Natural killer cell (primary cell): Measurements from ENCODE around the gene ARF3. TPM values are rescaled to one million over a fixed set of nuclear protein-coding genes. Genes with fewer than 3 reads are reported as not detected.

ENCODE experiments used
- ATAC-seq, 3 donors: fragments of 150-1000 bp in 2 of 3; fragments of 200-7000 bp in 1 of 3; cut with Tn5 transposase; 1 replicate in 1 of 3; 2 replicates in 2 of 3; pipeline ENCODE4 v1.10.0; 2021; ENCODE audit warnings: mild to moderate bottlenecking in 2 of 3, moderate library complexity in 2 of 3
- DNase-seq, 2 donors: peaks; one replicate each; pipeline versions ENCODE4 v3.0.0 to v3.0.0-alpha.2; 2013 to 2021; ENCODE audit warnings: mixed read lengths in 1 of 2
- H3K27ac ChIP-seq: one replicate; pipeline ENCODE4 v1.5.1; 2013; ENCODE audit warnings: mild to moderate bottlenecking, low read length
- H3K27me3 ChIP-seq: one replicate; pipeline ENCODE4 v1.6.1; 2013; ENCODE audit warnings: low read length; ENCODE audit not compliant: control insufficient read depth, insufficient read depth
- H3K36me3 ChIP-seq: one replicate; pipeline ENCODE4 v1.6.1; 2013; ENCODE audit warnings: low read length; ENCODE audit not compliant: control insufficient read depth, insufficient read depth
- H3K4me1 ChIP-seq: one replicate; pipeline ENCODE4 v1.6.1; 2013; ENCODE audit warnings: low read length; ENCODE audit not compliant: control insufficient read depth, insufficient read depth
- H3K4me3 ChIP-seq: one replicate; pipeline ENCODE4 v1.5.1; 2013; ENCODE audit warnings: low read length
- H3K9me3 ChIP-seq: one replicate; pipeline ENCODE4 v1.6.1; 2013; ENCODE audit warnings: low read length; ENCODE audit not compliant: control insufficient read depth, insufficient read depth
- H3K27ac Mint-ChIP-seq, 2 donors: one replicate each; pipeline ENCODE4 v1.8.0; 2022; ENCODE audit warnings: mild to moderate bottlenecking in 2 of 2, mixed read lengths in 2 of 2, moderate library complexity in 1 of 2
- H3K27me3 Mint-ChIP-seq, 2 donors: one replicate each; pipeline ENCODE4 v1.8.0; 2022; ENCODE audit warnings: low read depth in 2 of 2, mixed read lengths in 2 of 2
- H3K36me3 Mint-ChIP-seq: one replicate; pipeline ENCODE4 v1.8.0; 2022; ENCODE audit warnings: mixed read lengths
- H3K4me1 Mint-ChIP-seq, 2 donors: one replicate each; pipeline ENCODE4 v1.8.0; 2022; ENCODE audit warnings: mixed read lengths in 2 of 2
- H3K4me3 Mint-ChIP-seq: one replicate; pipeline ENCODE4 v1.8.0; 2022; ENCODE audit warnings: mild to moderate bottlenecking, moderate library complexity, mixed read lengths
- H3K9me3 Mint-ChIP-seq, 2 donors: one replicate each; pipeline ENCODE4 v1.8.0; 2022; ENCODE audit warnings: mixed read lengths in 2 of 2
- CTCF ChIP-seq: fragments of 200-600 bp; IDR thresholded peaks from one replicate; pipeline ENCODE4 v1.8.0; 2022; ENCODE audit warnings: antibody characterized with exemption
- whole genome bisulfite sequencing: methylation state at CpG from one replicate; pipeline ENCODE4 v1.1.7; 2013; ENCODE audit warnings: missing lambda C conversion rate; ENCODE audit not compliant: insufficient coverage; 5-methylcytosine and 5-hydroxymethylcytosine counted together
- intact Hi-C: fragments of 100-400 bp; cut with micrococcal nuclease; formaldehyde crosslinking; loops from one replicate; pipeline ENCODE4 v1.14.2; 2022
- total RNA-seq, 4 donors: library from RNA; stranded (reverse); fragments of 120-200 nt in 1 of 4; gene quantifications; one replicate each; pipeline versions ENCODE4 v1.2.3 to v1.2.4, GENCODE V29; 2013 to 2022

The ARF3 gene
- total RNA-seq, 3 donors from 2014 or later (not counting 1 experiment from before 2014, with no cell fraction given) = 80.7 to 114 (median 88.4) TPM

GRCh38 chr12:48903363-48903981 is 53.8 kb downstream of the ARF3 start:
- H3K4me1 Mint-ChIP-seq = peaks cover 6 to 11% of the 10 kb centered on the region in 2 donors

GRCh38 chr12:48901278-48901677 is 56.0 kb downstream of the ARF3 start:
- DNase-seq (no peak), ATAC-seq (no peak)
- peaks cover 7% of the 10 kb centered on the region in 2 donors for H3K27me3 Mint-ChIP-seq
- TF ChIP-seq CTCF = no peak
- Histone ChIP-seq H3K4me1 (peaks cover 14% of the 10 kb centered on the region), H3K9me3 (no peaks in the 10 kb centered on the region), H3K4me3 (no peak overlapping the region), H3K27me3 (no peaks in the 10 kb centered on the region), H3K36me3 (no peaks in the 10 kb centered on the region), H3K27ac (no peak overlapping the region)
- H3K27ac Mint-ChIP-seq = no peak overlapping the region
- intact Hi-C loops = loop anchor here (5.0 kb wide), 1 partner anchor 86 kb away; no protein-coding TSS in a partner anchor
- no peak overlapping the region for H3K4me3 Mint-ChIP-seq
- peaks cover 6 to 11% of the 10 kb centered on the region in 2 donors for H3K4me1 Mint-ChIP-seq
- H3K9me3 Mint-ChIP-seq = no peaks in the 10 kb centered on the region
- WGBS = 77% methylated on average over 1 of the region's 2 CpGs
- H3K36me3 Mint-ChIP-seq = no peaks in the 10 kb centered on the region

More at GRCh38 chr12:48903363-48903981, 53.8 kb downstream of the ARF3 start:
- no peaks in the 10 kb centered on the region for H3K36me3 Mint-ChIP-seq
- no peak for TF ChIP-seq CTCF
- Histone ChIP-seq H3K36me3 (no peaks in the 10 kb centered on the region), H3K27ac (no peak overlapping the region), H3K4me3 (no peak overlapping the region), H3K4me1 (peaks cover 14% of the 10 kb centered on the region), H3K9me3 (no peaks in the 10 kb centered on the region), H3K27me3 (no peaks in the 10 kb centered on the region)
- DNase-seq = no peak
- peak overlapping the region; percentile 70 for H3K4me3 Mint-ChIP-seq
- no peaks in the 10 kb centered on the region for H3K9me3 Mint-ChIP-seq
- peak overlapping the region in 1 of 2 donors; percentile 83 for H3K27ac Mint-ChIP-seq
- ATAC-seq = peak in 2 of 3 donors; percentile 2 to 17
- H3K27me3 Mint-ChIP-seq = peaks cover 2 to 3% of the 10 kb centered on the region in 2 donors
- WGBS = 56% methylated on average over 17 of the region's 20 CpGs
- intact Hi-C loops = loop anchor here (5.0 kb wide), 1 partner anchor 84 kb away; no protein-coding TSS in a partner anchor

GRCh38 chr12:48899651-48900050 is 57.6 kb downstream of the ARF3 start:
- ATAC-seq (no peak), DNase-seq (no peak)
- H3K9me3 ChIP-seq = no peaks in the 10 kb centered on the region
- H3K27me3 ChIP-seq = no peaks in the 10 kb centered on the region
- Mint-ChIP-seq H3K4me3 (no peak overlapping the region), H3K27me3 (peaks cover 7 to 9% of the 10 kb centered on the region in 2 donors), H3K4me1 (peaks cover 6 to 11% of the 10 kb centered on the region in 2 donors), H3K36me3 (no peaks in the 10 kb centered on the region), H3K27ac (no peak overlapping the region), H3K9me3 (no peaks in the 10 kb centered on the region)
- H3K36me3 ChIP-seq = no peaks in the 10 kb centered on the region
- H3K4me1 ChIP-seq = peaks cover 14% of the 10 kb centered on the region
- 50% methylated on average over 1 of the region's 2 CpGs for WGBS
- H3K27ac ChIP-seq = no peak overlapping the region
- no peak overlapping the region for H3K4me3 ChIP-seq
- intact Hi-C loops = loop anchor here (5.0 kb wide), 1 partner anchor 88 kb away; no protein-coding TSS in a partner anchor
- no peak for TF ChIP-seq CTCF
